HEK293 (cell line): ENCODE results near the gene ATP6V1B1.

Experiments used
- CTCF ChIA-PET: fragments of 350-600 bp; formaldehyde crosslinking; extraction: SDS; loops from one replicate; lab custom pipeline; 2021; ENCODE audit warnings: antibody characterized with exemption; lab: Yijun Ruan, JAX
- POLR2A ChIA-PET: fragments of 300-600 bp; formaldehyde crosslinking; extraction: SDS; loops from one replicate; lab custom pipeline; 2020; ENCODE audit warnings: antibody characterized with exemption, inconsistent platforms; lab: Yijun Ruan, JAX
- H3K27ac ChIP-seq: fragments of 200-500 bp; sonication (Bioruptor generic); 2 replicates; pipeline ENCODE4 v1.5.1; 2014; ENCODE audit warnings: low read depth, low read length, control low read depth, inconsistent platforms; ENCODE audit errors: extremely low read depth
- H3K36me3 ChIP-seq, 2 experiments: fragments of 200-500 bp in 1 of 2; sonication (Bioruptor generic) in 1 of 2; 1 replicate in 1 of 2; 2 replicates in 1 of 2; pipeline ENCODE4 v1.5.1; 2014 to 2017; ENCODE audit warnings: inconsistent platforms in 2 of 2, low read length in 2 of 2; ENCODE audit not compliant: control insufficient read depth in 2 of 2, insufficient read depth in 1 of 2
- H3K4me1 ChIP-seq: fragments of 200-500 bp; sonication (Bioruptor generic); 2 replicates; pipeline ENCODE4 v1.5.1; 2014; ENCODE audit warnings: mild to moderate bottlenecking, low read length, inconsistent platforms; ENCODE audit not compliant: control insufficient read depth, insufficient read depth
- H3K4me3 ChIP-seq: 2 replicates; pipeline ENCODE4 v1.5.1; 2011; ENCODE audit warnings: low read depth, mild to moderate bottlenecking, control low read depth, low read length, moderate library complexity
- H3K9me3 ChIP-seq: fragments of 200-500 bp; sonication (Bioruptor generic); 2 replicates; pipeline ENCODE4 v1.5.1; 2014; ENCODE audit warnings: low read depth, low read length, inconsistent platforms; ENCODE audit not compliant: control insufficient read depth, insufficient read depth
- ATF2 ChIP-seq: fragments of 450-650 bp; formaldehyde crosslinking; IDR thresholded peaks from 2 replicates; pipeline ENCODE4 v1.5.1; 2016; ENCODE audit warnings: missing biosample characterization, missing genetic modification characterization, low read depth
- EGR2 ChIP-seq: fragments of 450-650 bp; formaldehyde crosslinking; IDR thresholded peaks from 2 replicates; pipeline ENCODE4 v1.5.1; 2016; ENCODE audit warnings: low read depth, missing biosample characterization, missing genetic modification characterization
- FEZF1 ChIP-seq: fragments of 450-650 bp; formaldehyde crosslinking; IDR thresholded peaks from 2 replicates; pipeline ENCODE4 v1.5.1; 2016; ENCODE audit warnings: missing biosample characterization, missing genetic modification characterization
- GLI2 ChIP-seq: fragments of 450-650 bp; formaldehyde crosslinking; IDR thresholded peaks from 2 replicates; pipeline ENCODE4; 2017; ENCODE audit warnings: missing biosample characterization, missing genetic modification characterization, low read depth, borderline replicate concordance
- GLIS2 ChIP-seq: fragments of 450-650 bp; formaldehyde crosslinking; IDR thresholded peaks from 2 replicates; pipeline ENCODE4 v1.5.1; 2016; ENCODE audit warnings: missing biosample characterization, missing genetic modification characterization
- MZF1 ChIP-seq: fragments of 450-650 bp; formaldehyde crosslinking; IDR thresholded peaks from 2 replicates; pipeline ENCODE4 v1.5.1; 2017; ENCODE audit warnings: missing biosample characterization, missing genetic modification characterization, borderline replicate concordance
- OVOL3 ChIP-seq: fragments of 450-650 bp; formaldehyde crosslinking; IDR thresholded peaks from 2 replicates; pipeline ENCODE4 v1.5.1; 2016; ENCODE audit warnings: missing biosample characterization, missing genetic modification characterization
- PRDM2 ChIP-seq: fragments of 450-650 bp; formaldehyde crosslinking; IDR thresholded peaks from 2 replicates; pipeline ENCODE4 v1.5.1; 2016; ENCODE audit warnings: missing biosample characterization, missing genetic modification characterization, borderline replicate concordance
- PRDM6 ChIP-seq: fragments of 450-650 bp; formaldehyde crosslinking; IDR thresholded peaks from 2 replicates; pipeline ENCODE4 v1.5.1; 2017; ENCODE audit warnings: missing biosample characterization, missing genetic modification characterization
- SCRT1 ChIP-seq: fragments of 450-650 bp; formaldehyde crosslinking; IDR thresholded peaks from 2 replicates; pipeline ENCODE4 v1.5.1; 2016; ENCODE audit warnings: missing biosample characterization, missing genetic modification characterization, borderline replicate concordance
- ZFHX2 ChIP-seq: fragments of 450-650 bp; formaldehyde crosslinking; conservative IDR thresholded peaks from 2 replicates; pipeline ENCODE4 v1.5.1; 2016; ENCODE audit warnings: missing biosample characterization, missing genetic modification characterization
- ZNF112 ChIP-seq: fragments of 450-650 bp; formaldehyde crosslinking; IDR thresholded peaks from 2 replicates; pipeline ENCODE4 v1.5.0; 2017; ENCODE audit warnings: missing biosample characterization, missing genetic modification characterization
- ZNF114 ChIP-seq: fragments of 450-650 bp; formaldehyde crosslinking; IDR thresholded peaks from 2 replicates; pipeline ENCODE4 v1.5.0; 2017; ENCODE audit warnings: missing biosample characterization, missing genetic modification characterization
- ZNF140 ChIP-seq: fragments of 450-650 bp; formaldehyde crosslinking; IDR thresholded peaks from 2 replicates; pipeline ENCODE4 v1.5.1; 2016; ENCODE audit warnings: missing biosample characterization, missing genetic modification characterization
- ZNF155 ChIP-seq: fragments of 450-650 bp; formaldehyde crosslinking; IDR thresholded peaks from 2 replicates; pipeline ENCODE4 v1.5.1; 2016; ENCODE audit warnings: missing biosample characterization, missing genetic modification characterization
- ZNF202 ChIP-seq: fragments of 450-650 bp; formaldehyde crosslinking; IDR thresholded peaks from 2 replicates; pipeline ENCODE4 v1.5.1; 2016; ENCODE audit warnings: missing biosample characterization, missing genetic modification characterization, borderline replicate concordance
- ZNF37A ChIP-seq: fragments of 450-650 bp; IDR thresholded peaks from 2 replicates; pipeline ENCODE4 v1.5.1; 2018; ENCODE audit warnings: missing biosample characterization, missing genetic modification characterization
- ZNF670 ChIP-seq: fragments of 450-650 bp; formaldehyde crosslinking; IDR thresholded peaks from 2 replicates; pipeline ENCODE4 v1.5.1; 2016; ENCODE audit warnings: missing biosample characterization, missing genetic modification characterization, low read depth
- ZNF701 ChIP-seq: fragments of 450-650 bp; formaldehyde crosslinking; IDR thresholded peaks from 2 replicates; pipeline ENCODE4 v1.5.1; 2016; ENCODE audit warnings: missing biosample characterization, missing genetic modification characterization

ATP6V1B1 gene

GRCh38 chr2:70954886-70955285 lies 19.2 kb downstream of the ATP6V1B1 start:
- TF ChIP-seq PRDM6 (tag by site-specific recombination) (no peak), ZFHX2 (tag by site-specific recombination) (no peak), ZNF140 (tag by site-specific recombination) (no peak), ZNF37A (tag by site-specific recombination) (no peak), FEZF1 (tag by site-specific recombination) (no peak), SCRT1 (tag by site-specific recombination) (no peak), ZNF701 (tag by site-specific recombination) (no peak), PRDM2 (tag by site-specific recombination) (no peak), ZNF202 (tag by site-specific recombination) (no peak), OVOL3 (no peak), ZNF670 (tag by site-specific recombination) (no peak), ZNF112 (tag by site-specific recombination) (no peak), MZF1 (tag by site-specific recombination) (no peak), GLI2 (tag by site-specific recombination) (no peak), ATF2 (tag by site-specific recombination) (no peak), ZNF155 (tag by site-specific recombination) (no peak)
- Histone ChIP-seq H3K27ac (no peak overlapping the region), H3K4me3 (no peak overlapping the region), H3K36me3 (no peaks in the 10 kb centered on the region), H3K9me3 (no peaks in the 10 kb centered on the region), H3K4me1 (no peaks in the 10 kb centered on the region)
- ChIA-PET POLR2A (interaction anchor here (1.4 kb wide), 1 partner anchor 12 kb away, joined by 3 read pairs; no protein-coding TSS in a partner anchor), CTCF (interaction anchor here (1.2 to 1.7 kb wide), 5 partner anchors 8 to 83 kb away, joined by 3 to 9 read pairs (median 4); no protein-coding TSS in a partner anchor)

- ChIA-PET CTCF (interaction anchor here (0.6 to 1.3 kb wide), 2 partner anchors 10 to 39 kb away, joined by 6 to 9 read pairs; no protein-coding TSS in a partner anchor), POLR2A (no interaction called here)
- H3K36me3 ChIP-seq, result no peaks in the 10 kb centered on the region
- H3K4me3 ChIP-seq, result no peak overlapping the region
- no peaks in the 10 kb centered on the region for H3K9me3 ChIP-seq
- TF ChIP-seq GLIS2 (tag by site-specific recombination) (no peak), EGR2 (no peak), ZNF114 (tag by site-specific recombination) (no peak)
- H3K4me1 ChIP-seq, result no peaks in the 10 kb centered on the region
- H3K27ac ChIP-seq, result no peak overlapping the region
Measured at GRCh38 chr2:70956141-70956540, 20.4 kb downstream of the ATP6V1B1 start.
